OCI-LY1 (cell line): Measurements from ENCODE around the gene NME8.

Source experiments
- EZH2 ChIP-seq: fragments of 200-600 bp; sonication (generic), shearing (Covaris generic); IDR thresholded peaks from 2 replicates; pipeline ENCODE4 v1.8.0; 2017; ENCODE audit warnings: borderline replicate concordance, mixed run types, mild to moderate bottlenecking, antibody characterized with exemption, low read length, moderate library complexity, mixed read lengths
- TF ChIP-seq, protein P1 (sequence below): fragments of 200-600 bp; sonication (generic), shearing (Covaris generic); IDR thresholded peaks from 2 replicates; pipeline ENCODE4 v1.5.1; 2017; ENCODE audit warnings: mild to moderate bottlenecking, antibody characterized with exemption, low read length, moderate library complexity, mixed read lengths

GRCh38 chr7:37831244-37831643 lies 17.2 kb upstream of the NME8 start:
- TF ChIP-seq, protein P1, sequence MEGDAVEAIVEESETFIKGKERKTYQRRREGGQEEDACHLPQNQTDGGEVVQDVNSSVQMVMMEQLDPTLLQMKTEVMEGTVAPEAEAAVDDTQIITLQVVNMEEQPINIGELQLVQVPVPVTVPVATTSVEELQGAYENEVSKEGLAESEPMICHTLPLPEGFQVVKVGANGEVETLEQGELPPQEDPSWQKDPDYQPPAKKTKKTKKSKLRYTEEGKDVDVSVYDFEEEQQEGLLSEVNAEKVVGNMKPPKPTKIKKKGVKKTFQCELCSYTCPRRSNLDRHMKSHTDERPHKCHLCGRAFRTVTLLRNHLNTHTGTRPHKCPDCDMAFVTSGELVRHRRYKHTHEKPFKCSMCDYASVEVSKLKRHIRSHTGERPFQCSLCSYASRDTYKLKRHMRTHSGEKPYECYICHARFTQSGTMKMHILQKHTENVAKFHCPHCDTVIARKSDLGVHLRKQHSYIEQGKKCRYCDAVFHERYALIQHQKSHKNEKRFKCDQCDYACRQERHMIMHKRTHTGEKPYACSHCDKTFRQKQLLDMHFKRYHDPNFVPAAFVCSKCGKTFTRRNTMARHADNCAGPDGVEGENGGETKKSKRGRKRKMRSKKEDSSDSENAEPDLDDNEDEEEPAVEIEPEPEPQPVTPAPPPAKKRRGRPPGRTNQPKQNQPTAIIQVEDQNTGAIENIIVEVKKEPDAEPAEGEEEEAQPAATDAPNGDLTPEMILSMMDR = no peak
- no peak for TF ChIP-seq EZH2
